ENCODE measurements around the gene SERAC1. TPM values are rescaled to one million over a fixed set of nuclear protein-coding genes. Genes with fewer than 3 reads are reported as not detected.

SERAC1 gene
- polyA plus RNA-seq, 1 of the 3 experiments (the other 2 are of a cell fraction) = 5.6 TPM

- Histone ChIP-seq H3K36me3 (replicated peaks in 1 of 2; ENCODE audit: control insufficient read depth in 1 of 2, insufficient read depth in 2 of 2, low read length in 1 of 2) (no peaks in the 10 kb centered on the region), H3K4me2 (no peak overlapping the region), H3K27ac (ENCODE audit: low read depth in 2 of 2, low read length in 1 of 2) (no peak overlapping the region), H3K9me2 (no peaks in the 10 kb centered on the region), H3K79me2 (ENCODE audit: insufficient read depth) (peaks cover 82% of the 10 kb centered on the region), H2AFZ (ENCODE audit: low read depth) (no peak overlapping the region), H3K9me3 (no peaks in the 10 kb centered on the region), H3F3A (replicated peaks; ENCODE audit: insufficient read depth) (peaks cover 19% of the 10 kb centered on the region), H3K27me3 (ENCODE audit: insufficient read depth) (no peaks in the 10 kb centered on the region), H4K20me1 (ENCODE audit: insufficient read depth) (no peaks in the 10 kb centered on the region), H3K9ac (no peak overlapping the region), H3K4me3 (ENCODE audit: low read depth in 2 of 2, low read length in 1 of 2) (no peak overlapping the region), H3K4me1 (ENCODE audit: control insufficient read depth in 1 of 2, insufficient read depth in 2 of 2, low read depth in 1 of 2, low read length in 1 of 2) (peaks cover 2 to 20% of the 10 kb centered on the region in 2 experiments)
- no peak for DNase-seq
- CTCF ChIA-PET = no interaction called here
- POLR2A ChIA-PET = no interaction called here
- 68% methylated on average over 3 of the region's 3 CpGs for WGBS (ENCODE audit: low lambda C conversion rate)
- no peak for TF ChIP-seq REST (IDR thresholded peaks at IDR 0.05; ENCODE audit: low read depth, low read length)
- TF ChIP-seq TAF1 (IDR thresholded peaks at IDR 0.05; ENCODE audit: borderline replicate concordance, low read depth, low read length) = no peak
- no peak for TF ChIP-seq FOXM1 (IDR thresholded peaks at IDR 0.05; ENCODE audit: low read depth)
- no peak for TF ChIP-seq TCF12 (IDR thresholded peaks at IDR 0.05)
Observed at GRCh38 chr6:158164579-158165170, 3.4 kb downstream of the SERAC1 start.

- Histone ChIP-seq H3K4me3 (ENCODE audit: low read depth in 2 of 2, low read length in 1 of 2) (no peak overlapping the region), H3K9me3 (no peaks in the 10 kb centered on the region), H3K9ac (no peak overlapping the region), H3K4me1 (ENCODE audit: control insufficient read depth in 1 of 2, insufficient read depth in 2 of 2, low read depth in 1 of 2, low read length in 1 of 2) (peaks cover 0 to 18% of the 10 kb centered on the region in 2 experiments; a peak in 3 of 4 replicates), H2AFZ (ENCODE audit: low read depth) (no peak overlapping the region), H3K79me2 (ENCODE audit: insufficient read depth) (peaks cover 70% of the 10 kb centered on the region), H3K36me3 (replicated peaks in 1 of 2; ENCODE audit: control insufficient read depth in 1 of 2, insufficient read depth in 2 of 2, low read length in 1 of 2) (peaks cover 5 to 12% of the 10 kb centered on the region in 2 experiments), H3F3A (replicated peaks; ENCODE audit: insufficient read depth) (peaks cover 22% of the 10 kb centered on the region), H4K20me1 (ENCODE audit: insufficient read depth) (no peaks in the 10 kb centered on the region), H3K4me2 (no peak overlapping the region), H3K27me3 (ENCODE audit: insufficient read depth) (no peaks in the 10 kb centered on the region), H3K27ac (ENCODE audit: low read depth in 2 of 2, low read length in 1 of 2) (peak overlapping the region in 1 of 2 experiments; percentile 47; a peak in 2 of 4 replicates), H3K9me2 (no peaks in the 10 kb centered on the region)
- no peak for DNase-seq
- 90% methylated on average over 5 of the region's 5 CpGs for WGBS (ENCODE audit: low lambda C conversion rate)
- CTCF ChIA-PET = interaction anchor here (0.8 kb wide), 1 partner anchor 405 kb away, joined by 3 read pairs; no protein-coding TSS in a partner anchor
- TF ChIP-seq FOSL2 (IDR thresholded peaks at IDR 0.05; ENCODE audit: borderline replicate concordance, low read depth) = no peak
- TF ChIP-seq CHD2 (IDR thresholded peaks at IDR 0.05; ENCODE audit: low read length, partially characterized antibody) = no peak
- no peak for TF ChIP-seq GABPA (IDR thresholded peaks at IDR 0.05; ENCODE audit: low read depth)
- no peak for TF ChIP-seq FOXJ3 (CRISPR knock-in tag; IDR thresholded peaks at IDR 0.05)
- no peak for TF ChIP-seq POLR2AphosphoS5 (IDR thresholded peaks at IDR 0.05; ENCODE audit: low read depth, low read length)
- TF ChIP-seq RCOR1 (IDR thresholded peaks at IDR 0.05; ENCODE audit: low read length) = no peak
- TF ChIP-seq USF1 (IDR thresholded peaks at IDR 0.05; ENCODE audit: borderline replicate concordance, low read depth) = no peak
- no peak for TF ChIP-seq TAF1 (IDR thresholded peaks at IDR 0.05; ENCODE audit: borderline replicate concordance, low read depth, low read length)
- TF ChIP-seq MXI1 (IDR thresholded peaks at IDR 0.05; ENCODE audit: low read depth, low read length) = no peak
- no peak for TF ChIP-seq MAX (IDR thresholded peaks at IDR 0.05; ENCODE audit: low read depth)
- no peak for TF ChIP-seq RAD21 (IDR thresholded peaks at IDR 0.05; ENCODE audit: low read length)
- TF ChIP-seq ELF1 (IDR thresholded peaks at IDR 0.05) = no peak
- TF ChIP-seq NRF1 (IDR thresholded peaks at IDR 0.05; ENCODE audit: low read depth, low read length) = no peak
- TF ChIP-seq USF2 (IDR thresholded peaks at IDR 0.05; ENCODE audit: borderline replicate concordance, low read depth, low read length) = no peak
- TF ChIP-seq CTCF (IDR thresholded peaks at IDR 0.05) = no peak
- no peak for TF ChIP-seq TCF12 (IDR thresholded peaks at IDR 0.05)
- no peak for TF ChIP-seq SMC3 (IDR thresholded peaks at IDR 0.05; ENCODE audit: low read depth, low read length)
- POLR2A ChIA-PET = no interaction called here
Observed at GRCh38 chr6:158161566-158162254, 6.4 kb downstream of the SERAC1 start.

All from SK-N-SH (cell line).